Neuronal stem cell (in vitro differentiated cells): ENCODE results near the gene JAKMIP1.

Source experiments
- DNase-seq: peaks from one replicate; pipeline ENCODE4 v3.0.0-alpha.2; 2013; ENCODE audit warnings: low spot score
- H2AFZ ChIP-seq: one replicate; pipeline ENCODE4 v1.6.1; 2013; ENCODE audit warnings: mild to moderate bottlenecking, low read length, inconsistent platforms
- H2AK5ac ChIP-seq: 2 replicates; pipeline ENCODE4 v1.6.1; 2013; ENCODE audit warnings: low read depth, mild to moderate bottlenecking, inconsistent platforms, low read length, moderate library complexity, mixed read lengths
- H2BK120ac ChIP-seq: 2 replicates; pipeline ENCODE4 v1.6.1; 2013; ENCODE audit warnings: low read depth, mild to moderate bottlenecking, inconsistent platforms, low read length, moderate library complexity, mixed read lengths
- H2BK12ac ChIP-seq: one replicate; pipeline ENCODE4 v1.6.1; 2013; ENCODE audit warnings: low read length, inconsistent platforms
- H2BK15ac ChIP-seq: 2 replicates; pipeline ENCODE4 v1.6.1; 2013; ENCODE audit warnings: mild to moderate bottlenecking, low read length, inconsistent platforms, mixed read lengths
- H2BK5ac ChIP-seq: one replicate; pipeline ENCODE4 v1.6.1; 2013; ENCODE audit warnings: inconsistent platforms, mild to moderate bottlenecking, low read length, moderate library complexity
- H3K14ac ChIP-seq: one replicate; pipeline ENCODE4 v1.6.1; 2013; ENCODE audit warnings: low read length, inconsistent platforms
- H3K18ac ChIP-seq: 2 replicates; pipeline ENCODE4 v1.6.1; 2013; ENCODE audit warnings: low read length, inconsistent platforms
- H3K23ac ChIP-seq: 2 replicates; pipeline ENCODE4 v1.6.1; 2013; ENCODE audit warnings: low read depth, mild to moderate bottlenecking, mixed read lengths, low read length, inconsistent platforms; ENCODE audit not compliant: poor library complexity
- H3K27ac ChIP-seq: replicated peaks from 3 replicates; pipeline ENCODE4 v1.5.1; 2013; ENCODE audit warnings: low read length, inconsistent platforms
- H3K27me3 ChIP-seq, 3 experiments: 2 replicates each; pipeline ENCODE4 v1.6.1; 2013; ENCODE audit warnings: low read length in 3 of 3, mild to moderate bottlenecking in 2 of 3, inconsistent platforms in 1 of 3, low read depth in 1 of 3, mixed read lengths in 1 of 3, moderate library complexity in 1 of 3; ENCODE audit not compliant: control insufficient read depth in 3 of 3, insufficient read depth in 3 of 3
- H3K36me3 ChIP-seq, 2 donors: replicated peaks in 1 of 2; 2 replicates each; pipeline ENCODE4 v1.6.1; 2013; ENCODE audit warnings: low read length in 2 of 2; ENCODE audit not compliant: control insufficient read depth in 2 of 2, insufficient read depth in 2 of 2
- H3K4ac ChIP-seq: 2 replicates; pipeline ENCODE4 v1.6.1; 2013; ENCODE audit warnings: inconsistent platforms, mild to moderate bottlenecking, low read length, moderate library complexity
- H3K4me1 ChIP-seq, 2 donors: 1 replicate in 1 of 2; 2 replicates in 1 of 2; pipeline ENCODE4 v1.6.1; 2013; ENCODE audit warnings: low read length in 2 of 2, low read depth in 1 of 2; ENCODE audit not compliant: control insufficient read depth in 2 of 2, insufficient read depth in 1 of 2
- H3K4me2 ChIP-seq: one replicate; pipeline ENCODE4 v1.6.1; 2013; ENCODE audit warnings: mild to moderate bottlenecking, low read length, inconsistent platforms; ENCODE audit not compliant: insufficient read depth, poor library complexity, severe bottlenecking
- H3K4me3 ChIP-seq, 2 donors: 2 replicates each; pipeline ENCODE4 v1.5.1; 2013; ENCODE audit warnings: low read length in 2 of 2, mild to moderate bottlenecking in 2 of 2, inconsistent platforms in 1 of 2, moderate library complexity in 1 of 2
- H3K79me1 ChIP-seq: one replicate; pipeline ENCODE4 v1.6.1; 2013; ENCODE audit warnings: low read depth, mild to moderate bottlenecking, inconsistent platforms, low read length, moderate library complexity
- H3K9ac ChIP-seq: one replicate; pipeline ENCODE4 v1.6.1; 2013; ENCODE audit warnings: mild to moderate bottlenecking, low read depth, low read length, inconsistent platforms; ENCODE audit not compliant: poor library complexity
- H3K9me3 ChIP-seq, 2 donors: replicated peaks in 1 of 2; 2 replicates each; pipeline versions ENCODE3 to v1.6.1; 2013; ENCODE audit warnings: low read length in 2 of 2, mild to moderate bottlenecking in 2 of 2, inconsistent platforms in 1 of 2, low read depth in 1 of 2, mixed read lengths in 1 of 2, moderate library complexity in 1 of 2; ENCODE audit not compliant: control insufficient read depth in 2 of 2, insufficient read depth in 1 of 2
- H4K8ac ChIP-seq: one replicate; pipeline ENCODE4 v1.6.1; 2013; ENCODE audit warnings: low read depth, mild to moderate bottlenecking, inconsistent platforms, low read length, moderate library complexity
- H4K91ac ChIP-seq: one replicate; pipeline ENCODE4 v1.6.1; 2013; ENCODE audit warnings: low read length, low read depth, mild to moderate bottlenecking, inconsistent platforms; ENCODE audit not compliant: poor library complexity
- WGBS, 2 donors: extraction: QIAGEN DNeasy Blood & Tissue Kit; methylation state at CpG; one replicate each; pipeline ENCODE4 v1.1.7; 2013; ENCODE audit warnings: missing lambda C conversion rate in 2 of 2, mixed read lengths in 1 of 2; ENCODE audit not compliant: insufficient read length in 2 of 2, insufficient replicate concordance in 1 of 2; ENCODE audit errors: extremely low coverage in 2 of 2; 5-methylcytosine and 5-hydroxymethylcytosine counted together

Gene JAKMIP1

DNA sequence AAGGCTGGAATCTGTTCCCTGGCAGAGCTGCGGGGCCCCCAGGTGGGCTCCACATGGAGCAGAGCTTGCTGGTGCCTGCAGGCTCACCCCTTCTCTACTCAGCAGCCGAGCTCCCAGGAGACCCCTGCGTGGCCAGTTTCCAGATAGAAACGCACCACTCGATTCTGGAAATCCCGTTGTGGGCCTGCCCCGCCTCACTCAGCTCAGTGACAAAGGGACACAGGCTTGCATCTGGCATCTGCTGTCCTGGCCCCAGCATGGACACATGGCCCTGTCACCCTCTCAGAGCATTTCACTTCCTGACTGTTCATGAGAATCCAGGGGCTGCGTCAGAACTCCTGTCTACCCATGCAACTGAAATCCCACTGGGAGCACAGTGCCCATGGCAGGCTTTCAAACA, 161.6 kb downstream of the JAKMIP1 start:
- no peak overlapping the region for H2BK12ac ChIP-seq
- DNase-seq = no peak
- H3K23ac ChIP-seq = no peak overlapping the region
- no peak overlapping the region for H2AK5ac ChIP-seq
- H3K18ac ChIP-seq = no peak overlapping the region
- peaks cover 0 to 17% (median 2%) of the 10 kb centered on the region in 3 experiments for H3K27me3 ChIP-seq
- no peak overlapping the region for H3K4me2 ChIP-seq
- no peaks in the 10 kb centered on the region for H3K36me3 ChIP-seq
- H2BK120ac ChIP-seq = no peak overlapping the region
- no peak overlapping the region for H4K91ac ChIP-seq
- H4K8ac ChIP-seq = no peak overlapping the region
- H3K9ac ChIP-seq = no peak overlapping the region
- H3K9me3 ChIP-seq = peaks cover 0 to 2% of the 10 kb centered on the region in 2 donors
- H3K4me3 ChIP-seq = no peak overlapping the region
- no peak overlapping the region for H3K4ac ChIP-seq
- H2BK15ac ChIP-seq = no peak overlapping the region
- no peak overlapping the region for H2AFZ ChIP-seq
- peaks cover 0 to 5% of the 10 kb centered on the region in 2 donors for H3K4me1 ChIP-seq
- peak overlapping the region; percentile 63 for H3K14ac ChIP-seq
- no CpG with 5 or more reads among the region's 8 CpGs for WGBS, 2 donors
- H2BK5ac ChIP-seq = no peak overlapping the region
- H3K79me1 ChIP-seq = no peaks in the 10 kb centered on the region
- H3K27ac ChIP-seq = no peak overlapping the region

DNA sequence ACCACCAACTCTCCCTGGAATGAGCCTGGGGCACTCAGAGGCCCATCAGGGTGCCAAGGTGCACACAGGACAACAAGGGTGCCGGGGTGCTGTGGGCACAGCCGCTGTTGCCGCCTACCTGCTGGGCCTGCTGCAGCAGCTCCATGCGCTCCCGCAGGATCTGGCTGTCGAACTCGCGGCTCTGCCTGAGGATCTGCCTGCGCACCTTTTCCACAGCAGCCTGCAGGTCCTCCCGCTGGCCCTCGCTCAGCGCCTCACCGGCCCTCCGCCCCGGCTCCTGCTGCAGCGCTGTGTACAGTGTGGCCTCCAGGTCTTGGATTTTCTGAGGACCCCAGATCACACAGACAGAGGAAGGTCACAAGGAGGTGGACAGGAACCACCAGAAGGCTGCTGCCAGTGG, 164.6 kb downstream of the JAKMIP1 start:
- WGBS, 2 donors = no CpG with 5 or more reads among the region's 16 CpGs
- Histone ChIP-seq H3K14ac (no peak overlapping the region), H3K36me3 (no peaks in the 10 kb centered on the region), H3K4me1 (peaks cover 0 to 5% of the 10 kb centered on the region in 2 donors), H3K9ac (no peak overlapping the region), H3K18ac (peak overlapping the region; percentile 52), H3K4me3 (no peak overlapping the region), H3K23ac (peak overlapping the region; percentile 70), H3K4me2 (no peak overlapping the region), H3K27ac (no peak overlapping the region), H2AK5ac (peak overlapping the region; percentile 69), H4K8ac (no peak overlapping the region), H2BK5ac (no peak overlapping the region), H4K91ac (no peak overlapping the region), H2AFZ (no peak overlapping the region), H2BK15ac (no peak overlapping the region), H2BK12ac (no peak overlapping the region), H3K27me3 (peaks cover 0 to 6% (median 0%) of the 10 kb centered on the region in 3 experiments), H3K9me3 (no peaks in the 10 kb centered on the region), H2BK120ac (no peak overlapping the region), H3K4ac (no peak overlapping the region), H3K79me1 (no peaks in the 10 kb centered on the region)
- no peak for DNase-seq

DNA sequence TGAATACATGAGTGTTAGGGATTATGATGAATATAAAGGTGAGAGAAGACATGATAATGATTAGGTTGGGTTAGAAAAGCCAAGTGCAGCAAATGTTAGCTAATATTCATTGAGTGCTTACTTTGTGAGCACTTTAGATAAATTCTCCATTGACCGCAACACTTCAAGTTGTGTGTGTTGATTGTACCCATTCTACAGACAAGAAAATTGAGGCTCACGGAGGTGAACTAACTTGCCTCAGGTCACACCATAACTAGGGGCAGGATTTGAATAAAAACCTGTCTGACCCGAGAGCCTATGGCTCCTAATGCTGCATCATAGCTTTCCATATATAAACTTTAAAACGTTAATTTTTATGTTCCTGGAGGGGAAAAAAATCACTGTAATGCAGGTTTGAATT, 167.0 kb downstream of the JAKMIP1 start:
- no peak overlapping the region for H3K27ac ChIP-seq
- H2BK5ac ChIP-seq = no peak overlapping the region
- whole genome bisulfite sequencing, 2 donors = no CpG with 5 or more reads among the region's 4 CpGs
- no peak overlapping the region for H2BK12ac ChIP-seq
- no peak overlapping the region for H2AFZ ChIP-seq
- H3K14ac ChIP-seq = no peak overlapping the region
- no peaks in the 10 kb centered on the region for H3K36me3 ChIP-seq
- H4K8ac ChIP-seq = no peak overlapping the region
- DNase-seq = no peak
- H3K4me2 ChIP-seq = no peak overlapping the region
- no peaks in the 10 kb centered on the region for H3K9me3 ChIP-seq
- H3K9ac ChIP-seq = no peak overlapping the region
- H2BK120ac ChIP-seq = no peak overlapping the region
- H3K23ac ChIP-seq = peak overlapping the region; percentile 37
- no peak overlapping the region for H2BK15ac ChIP-seq
- no peak overlapping the region for H3K18ac ChIP-seq
- peaks cover 0 to 18% of the 10 kb centered on the region in 2 donors for H3K4me1 ChIP-seq
- no peak overlapping the region for H2AK5ac ChIP-seq
- H3K79me1 ChIP-seq = no peaks in the 10 kb centered on the region
- no peak overlapping the region for H3K4ac ChIP-seq
- no peak overlapping the region for H4K91ac ChIP-seq
- no peak overlapping the region for H3K4me3 ChIP-seq
- peaks cover 0 to 10% (median 0%) of the 10 kb centered on the region in 3 experiments for H3K27me3 ChIP-seq

DNA sequence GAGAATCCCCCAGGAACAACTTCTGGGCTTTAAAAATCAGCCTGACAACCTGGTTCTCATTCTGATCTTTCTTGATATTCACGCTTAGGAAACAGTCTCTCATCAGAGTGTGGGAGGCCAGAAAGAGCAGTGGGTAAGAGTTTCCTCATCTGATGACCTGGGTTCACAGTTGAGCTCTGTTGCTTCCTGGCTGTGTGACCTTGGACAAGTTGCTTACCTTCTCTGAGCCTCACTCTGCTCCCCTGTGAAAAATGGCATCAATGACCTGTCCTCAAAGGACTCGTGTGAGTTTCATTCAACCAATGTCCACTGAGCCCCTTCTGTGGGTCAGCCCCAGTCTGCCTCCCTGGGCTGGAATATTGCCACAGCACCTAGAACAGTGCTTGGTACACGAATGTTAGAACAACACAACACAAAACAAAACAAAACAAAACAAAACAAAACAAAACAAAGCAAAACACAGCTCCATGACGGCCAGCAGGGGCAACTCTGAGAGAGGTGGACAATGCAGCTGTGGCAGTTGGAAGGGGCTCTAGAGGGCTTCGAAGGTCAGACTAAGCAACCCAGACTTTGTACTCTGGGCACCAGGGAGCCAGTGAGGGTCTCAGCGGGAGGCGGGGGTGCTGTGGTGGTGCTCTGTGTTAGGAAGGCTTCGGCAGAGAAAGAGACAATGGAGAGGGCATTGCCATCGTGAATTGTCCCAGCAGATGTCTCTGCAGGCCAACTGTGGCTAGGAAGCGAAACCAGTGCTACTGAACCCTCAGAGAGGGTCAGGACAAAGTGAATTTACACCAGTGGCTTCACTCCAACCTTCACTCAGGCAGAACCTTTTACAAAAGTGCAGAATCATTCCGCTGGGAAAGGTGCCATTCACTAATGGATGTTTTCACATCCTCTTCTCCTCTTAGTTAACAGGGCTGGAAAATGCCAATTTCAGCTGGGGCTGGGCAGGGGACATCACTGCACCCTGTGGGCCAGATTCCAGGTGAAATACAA, 167.8 kb downstream of the JAKMIP1 start:
- no CpG with 5 or more reads among the region's 11 CpGs for WGBS, 2 donors
- H3K18ac ChIP-seq = no peak overlapping the region
- H2AFZ ChIP-seq = no peak overlapping the region
- H3K79me1 ChIP-seq = no peaks in the 10 kb centered on the region
- H3K9ac ChIP-seq = no peak overlapping the region
- H4K91ac ChIP-seq = no peak overlapping the region
- H3K4ac ChIP-seq = no peak overlapping the region
- H2BK12ac ChIP-seq = no peak overlapping the region
- no peaks in the 10 kb centered on the region for H3K36me3 ChIP-seq
- H3K27ac ChIP-seq = no peak overlapping the region
- peak overlapping the region; percentile 37 for H3K23ac ChIP-seq
- no peak overlapping the region for H3K14ac ChIP-seq
- no peak overlapping the region for H4K8ac ChIP-seq
- H2BK5ac ChIP-seq = no peak overlapping the region
- peak overlapping the region; percentile 25 for H2BK15ac ChIP-seq
- H3K27me3 ChIP-seq = peaks cover 0 to 10% (median 0%) of the 10 kb centered on the region in 3 experiments
- no peak overlapping the region for H2BK120ac ChIP-seq
- H3K4me1 ChIP-seq = peaks cover 0 to 18% of the 10 kb centered on the region in 2 donors
- H3K4me2 ChIP-seq = no peak overlapping the region
- no peaks in the 10 kb centered on the region for H3K9me3 ChIP-seq
- H2AK5ac ChIP-seq = no peak overlapping the region
- DNase-seq = no peak
- no peak overlapping the region for H3K4me3 ChIP-seq
